Measurements from ENCODE around the gene FAM216B. TPM values are rescaled to one million over a fixed set of nuclear protein-coding genes. Genes with fewer than 3 reads are reported as not detected.

The FAM216B gene
- total RNA-seq, 1 experiment from 2014 or later: not detected

DNA sequence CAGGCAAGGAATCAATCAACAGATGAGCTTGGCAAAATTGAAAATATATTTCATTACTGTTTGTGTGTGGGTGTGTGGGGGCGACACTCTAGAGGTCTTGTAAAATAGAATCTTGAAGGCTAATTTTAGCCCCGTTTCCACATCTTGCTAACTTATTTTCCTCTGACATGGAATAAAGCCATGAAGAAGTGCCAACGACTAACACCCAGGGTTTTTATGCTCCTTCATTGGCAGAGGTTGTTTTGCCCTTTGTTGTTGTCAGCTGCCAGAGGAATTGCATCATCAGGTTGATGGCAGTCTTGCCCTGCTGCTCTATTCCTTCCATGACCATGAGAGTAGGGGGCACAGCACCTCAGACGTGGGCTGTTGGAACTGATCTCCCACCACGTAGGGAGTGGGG is 30.6 kb upstream of the FAM216B start:
- Mint-ChIP-seq H3K36me3 (ENCODE audit: insufficient read depth, unreplicated experiment) (no peaks in the 10 kb centered on the region), H3K9me3 (ENCODE audit: unreplicated experiment) (no peaks in the 10 kb centered on the region), H3K27me3 (ENCODE audit: insufficient read depth, unreplicated experiment) (peaks cover 10% of the 10 kb centered on the region), H3K27ac (ENCODE audit: unreplicated experiment) (no peak overlapping the region), H3K4me1 (ENCODE audit: low read depth, unreplicated experiment) (no peaks in the 10 kb centered on the region), H3K4me3 (ENCODE audit: unreplicated experiment) (no peak overlapping the region)
- H3K4me3 ChIP-seq (ENCODE audit: low read depth, low read length): no peak overlapping the region
- ChIA-PET CTCF (no interaction called here), POLR2A (no interaction called here)
- BruUV-seq (replicated peaks): no TSS peak
- TF ChIP-seq, protein P1, sequence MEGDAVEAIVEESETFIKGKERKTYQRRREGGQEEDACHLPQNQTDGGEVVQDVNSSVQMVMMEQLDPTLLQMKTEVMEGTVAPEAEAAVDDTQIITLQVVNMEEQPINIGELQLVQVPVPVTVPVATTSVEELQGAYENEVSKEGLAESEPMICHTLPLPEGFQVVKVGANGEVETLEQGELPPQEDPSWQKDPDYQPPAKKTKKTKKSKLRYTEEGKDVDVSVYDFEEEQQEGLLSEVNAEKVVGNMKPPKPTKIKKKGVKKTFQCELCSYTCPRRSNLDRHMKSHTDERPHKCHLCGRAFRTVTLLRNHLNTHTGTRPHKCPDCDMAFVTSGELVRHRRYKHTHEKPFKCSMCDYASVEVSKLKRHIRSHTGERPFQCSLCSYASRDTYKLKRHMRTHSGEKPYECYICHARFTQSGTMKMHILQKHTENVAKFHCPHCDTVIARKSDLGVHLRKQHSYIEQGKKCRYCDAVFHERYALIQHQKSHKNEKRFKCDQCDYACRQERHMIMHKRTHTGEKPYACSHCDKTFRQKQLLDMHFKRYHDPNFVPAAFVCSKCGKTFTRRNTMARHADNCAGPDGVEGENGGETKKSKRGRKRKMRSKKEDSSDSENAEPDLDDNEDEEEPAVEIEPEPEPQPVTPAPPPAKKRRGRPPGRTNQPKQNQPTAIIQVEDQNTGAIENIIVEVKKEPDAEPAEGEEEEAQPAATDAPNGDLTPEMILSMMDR (IDR thresholded peaks at IDR 0.05; ENCODE audit: insufficient read depth in 1 of 2, low read depth in 1 of 2, low read length in 1 of 2, severe bottlenecking in 1 of 2, unreplicated experiment in 1 of 2): no peak
- H3K4me1 ChIP-seq: no peaks in the 10 kb centered on the region
- H3K27me3 ChIP-seq (replicated peaks; ENCODE audit: control insufficient read depth, insufficient read depth, low read length): no peaks in the 10 kb centered on the region
- no peaks in the 10 kb centered on the region for H3K36me3 ChIP-seq (ENCODE audit: control insufficient read depth, insufficient read depth, low read length)
- H3K9me3 ChIP-seq: no peaks in the 10 kb centered on the region
- intact Hi-C loops (cut with micrococcal nuclease; ENCODE audit: unreplicated experiment): no loop called here
- DNase-seq: no peak

DNA sequence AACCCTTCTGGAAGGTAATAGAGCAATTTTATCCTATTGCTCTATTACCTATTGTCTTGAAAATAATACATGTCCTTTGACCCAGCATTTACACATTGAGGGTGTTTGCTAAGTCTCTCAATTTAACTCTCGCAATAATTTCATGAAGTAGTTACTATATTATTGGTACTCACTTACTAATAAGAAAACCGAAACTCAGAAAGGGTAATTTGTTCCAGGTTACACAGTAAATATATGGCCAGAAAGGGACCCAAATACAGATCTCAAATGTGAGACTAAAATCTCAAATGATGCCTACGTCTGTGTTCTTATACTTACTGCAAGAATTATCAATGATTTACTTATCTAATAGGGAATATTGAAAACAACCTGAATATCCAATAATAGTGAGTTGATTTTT is 29.7 kb upstream of the FAM216B start:
- CTCF ChIA-PET: no interaction called here
- Mint-ChIP-seq H3K4me1 (ENCODE audit: low read depth, unreplicated experiment) (no peaks in the 10 kb centered on the region), H3K9me3 (ENCODE audit: unreplicated experiment) (no peaks in the 10 kb centered on the region), H3K4me3 (ENCODE audit: unreplicated experiment) (no peak overlapping the region), H3K27ac (ENCODE audit: unreplicated experiment) (no peak overlapping the region), H3K36me3 (ENCODE audit: insufficient read depth, unreplicated experiment) (no peaks in the 10 kb centered on the region), H3K27me3 (ENCODE audit: insufficient read depth, unreplicated experiment) (peaks cover 13% of the 10 kb centered on the region)
- TF ChIP-seq, protein P1 (IDR thresholded peaks at IDR 0.05; ENCODE audit: insufficient read depth in 1 of 2, low read depth in 1 of 2, low read length in 1 of 2, severe bottlenecking in 1 of 2, unreplicated experiment in 1 of 2): no peak
- no peak overlapping the region for H3K4me3 ChIP-seq (ENCODE audit: low read depth, low read length)
- intact Hi-C loops (cut with micrococcal nuclease; ENCODE audit: unreplicated experiment): no loop called here
- POLR2A ChIA-PET: no interaction called here
- no peak for DNase-seq
- H3K4me1 ChIP-seq: no peaks in the 10 kb centered on the region
- no peaks in the 10 kb centered on the region for H3K27me3 ChIP-seq (replicated peaks; ENCODE audit: control insufficient read depth, insufficient read depth, low read length)
- no peaks in the 10 kb centered on the region for H3K36me3 ChIP-seq (ENCODE audit: control insufficient read depth, insufficient read depth, low read length)
- BruUV-seq (replicated peaks): no TSS peak
- H3K9me3 ChIP-seq: no peaks in the 10 kb centered on the region

DNA sequence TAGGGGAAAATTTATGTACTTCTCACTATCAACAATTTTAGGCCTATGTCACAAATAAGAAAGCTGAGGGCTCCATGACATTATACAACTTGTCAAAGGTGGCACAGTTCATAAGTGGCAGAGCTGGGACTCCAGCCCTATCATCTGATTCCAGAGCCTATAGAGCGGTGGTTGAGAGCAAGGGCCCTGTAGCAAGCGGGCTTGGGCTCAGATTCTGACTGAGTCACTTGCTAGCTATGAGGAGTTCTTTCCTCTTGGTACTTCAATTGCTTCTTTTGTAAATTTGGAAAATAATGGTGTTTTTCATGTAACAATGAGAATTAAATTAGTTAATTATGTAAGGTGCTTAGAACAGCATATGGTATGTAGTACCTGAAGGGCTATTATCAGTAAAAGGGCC is 28.7 kb upstream of the FAM216B start:
- TF ChIP-seq, protein P1 (IDR thresholded peaks at IDR 0.05; ENCODE audit: insufficient read depth in 1 of 2, low read depth in 1 of 2, low read length in 1 of 2, severe bottlenecking in 1 of 2, unreplicated experiment in 1 of 2): no peak
- no peak overlapping the region for H3K4me3 ChIP-seq (ENCODE audit: low read depth, low read length)
- no peaks in the 10 kb centered on the region for H3K36me3 ChIP-seq (ENCODE audit: control insufficient read depth, insufficient read depth, low read length)
- H3K27ac Mint-ChIP-seq (ENCODE audit: unreplicated experiment): no peak overlapping the region
- intact Hi-C loops (cut with micrococcal nuclease; ENCODE audit: unreplicated experiment): no loop called here
- ChIA-PET POLR2A (no interaction called here), CTCF (no interaction called here)
- no peak overlapping the region for H3K4me3 Mint-ChIP-seq (ENCODE audit: unreplicated experiment)
- H3K4me1 ChIP-seq: no peaks in the 10 kb centered on the region
- peaks cover 13% of the 10 kb centered on the region for H3K27me3 Mint-ChIP-seq (ENCODE audit: insufficient read depth, unreplicated experiment)
- no peaks in the 10 kb centered on the region for H3K4me1 Mint-ChIP-seq (ENCODE audit: low read depth, unreplicated experiment)
- no peaks in the 10 kb centered on the region for H3K27me3 ChIP-seq (replicated peaks; ENCODE audit: control insufficient read depth, insufficient read depth, low read length)
- no TSS peak for BruUV-seq (replicated peaks)
- no peak for DNase-seq
- H3K9me3 Mint-ChIP-seq (ENCODE audit: unreplicated experiment): no peaks in the 10 kb centered on the region
- H3K9me3 ChIP-seq: no peaks in the 10 kb centered on the region
- no peaks in the 10 kb centered on the region for H3K36me3 Mint-ChIP-seq (ENCODE audit: insufficient read depth, unreplicated experiment)
